NCI-H748 (cell line): ENCODE data around the gene RGR.

Experiments used
- DNase-seq: peaks from one replicate; lab custom pipeline; 2025; ENCODE audit not compliant: unreplicated experiment; lab: John Stamatoyannopoulos, UW

RGR gene

GRCh38 chr10:84293171-84293570 is 48.3 kb downstream of the RGR start:
- DNase-seq: no peak

- DNase-seq: no peak
Measured at GRCh38 chr10:84293574-84294016, 48.7 kb downstream of the RGR start.

- DNase-seq: no peak
Measured at GRCh38 chr10:84294766-84295447, 50.1 kb downstream of the RGR start.

- DNase-seq: no peak
Measured at GRCh38 chr10:84296091-84296981, 51.5 kb downstream of the RGR start.

GRCh38 chr10:84298057-84298456 is 53.2 kb downstream of the RGR start:
- no peak for DNase-seq

- DNase-seq: no peak
Measured at GRCh38 chr10:84302223-84302622, 57.4 kb downstream of the RGR start.

- DNase-seq: no peak
Measured at GRCh38 chr10:84306751-84307384, 62.0 kb downstream of the RGR start.

GRCh38 chr10:84308021-84308420 is 63.2 kb downstream of the RGR start:
- no peak for DNase-seq

GRCh38 chr10:84308481-84309304 is 63.8 kb downstream of the RGR start:
- DNase-seq: peak; percentile 53
